Amniotic epithelial cell (primary cell): ENCODE data around the gene PNRC1.
"Not testable (repeated sequence)": the region's sequence is repeated elsewhere in the genome, so short reads cannot be mapped to it uniquely, and the experiment has no call there.

Experiments
- DNase-seq: peaks from one replicate; pipeline ENCODE4 v3.0.0-alpha.2; 2010; ENCODE audit warnings: low read depth

The PNRC1 gene

DNA sequence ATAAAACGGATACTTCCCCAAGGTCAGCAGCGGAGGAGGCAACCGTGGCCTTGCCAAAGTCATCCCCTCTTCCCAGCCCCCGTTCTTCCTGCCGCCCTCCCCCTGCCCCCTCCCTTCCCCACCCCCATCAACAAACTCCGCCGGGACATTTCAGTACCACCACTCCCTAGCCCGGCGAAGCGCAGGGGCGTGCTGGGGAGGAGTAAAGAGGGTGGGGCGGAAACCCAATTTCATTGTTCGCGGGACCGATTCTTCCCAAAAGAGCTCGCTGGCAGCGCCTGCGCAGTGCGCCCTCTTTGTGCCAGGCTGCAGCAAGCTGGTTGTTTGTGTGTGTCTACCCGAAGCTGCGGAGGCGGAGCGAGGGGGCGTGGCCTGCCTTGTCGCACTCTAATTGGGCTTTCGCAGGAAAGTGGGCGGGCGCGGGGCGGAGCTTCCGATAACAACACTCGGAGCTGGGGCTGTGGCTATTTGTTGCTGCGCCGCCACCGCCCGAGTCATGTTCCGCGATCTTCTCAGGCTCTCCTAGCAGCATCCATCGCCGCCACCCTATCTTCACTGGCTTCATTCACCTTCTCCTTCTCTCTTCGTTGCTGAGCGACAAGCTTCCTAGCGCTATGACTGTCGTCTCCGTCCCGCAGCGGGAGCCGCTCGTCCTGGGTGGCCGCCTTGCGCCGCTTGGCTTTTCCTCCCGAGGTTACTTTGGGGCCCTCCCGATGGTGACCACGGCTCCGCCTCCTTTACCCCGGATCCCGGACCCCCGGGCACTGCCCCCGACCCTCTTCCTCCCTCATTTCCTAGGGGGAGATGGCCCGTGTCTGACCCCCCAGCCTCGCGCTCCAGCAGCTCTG lies at the start of gene PNRC1:
TSS of gene PNRC1 (plus strand) at position 471 of the 848 bp plus-strand sequence. CDS start at position 615, 144 bp downstream.
- DNase-seq: peak; percentile 98

DNA sequence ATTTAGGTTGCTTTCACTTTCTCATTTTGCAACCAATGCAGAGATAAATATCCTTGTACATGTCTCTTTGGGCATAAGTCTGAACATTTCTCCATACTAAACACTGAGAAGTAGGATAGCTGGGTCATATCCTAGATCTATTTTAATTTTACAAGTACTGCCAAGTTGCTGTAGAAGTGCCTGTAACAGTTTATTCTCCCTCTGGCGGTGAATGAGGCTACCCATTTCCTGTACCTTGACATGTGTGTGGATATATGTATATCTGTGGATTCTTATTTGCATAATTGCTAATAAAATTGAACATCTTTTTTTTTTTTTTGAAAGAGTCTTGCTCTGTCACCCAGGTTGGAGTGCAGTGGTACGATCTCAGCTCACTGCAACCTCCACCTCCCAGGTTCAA lies 48.0 kb upstream of the PNRC1 start:
- no peak for DNase-seq

DNA sequence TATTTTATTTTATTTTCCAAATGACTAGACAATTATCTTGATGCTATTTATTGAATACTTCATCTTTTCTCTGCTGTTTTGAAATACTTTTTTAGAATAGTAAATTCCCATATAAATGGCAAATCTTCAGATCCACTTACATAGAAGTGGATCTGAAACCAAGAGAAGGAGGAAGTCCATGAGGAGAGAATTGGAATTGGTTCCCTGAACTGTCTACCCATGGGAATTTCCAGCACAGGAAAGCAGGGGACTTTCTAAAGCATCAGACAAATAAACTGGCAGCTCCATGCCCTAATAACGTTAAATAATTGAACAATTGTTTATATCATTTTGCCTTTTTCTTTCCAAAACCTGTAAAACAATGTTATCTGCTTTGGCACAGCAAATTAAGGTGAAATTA lies 47.1 kb upstream of the PNRC1 start:
- DNase-seq: no peak

DNA sequence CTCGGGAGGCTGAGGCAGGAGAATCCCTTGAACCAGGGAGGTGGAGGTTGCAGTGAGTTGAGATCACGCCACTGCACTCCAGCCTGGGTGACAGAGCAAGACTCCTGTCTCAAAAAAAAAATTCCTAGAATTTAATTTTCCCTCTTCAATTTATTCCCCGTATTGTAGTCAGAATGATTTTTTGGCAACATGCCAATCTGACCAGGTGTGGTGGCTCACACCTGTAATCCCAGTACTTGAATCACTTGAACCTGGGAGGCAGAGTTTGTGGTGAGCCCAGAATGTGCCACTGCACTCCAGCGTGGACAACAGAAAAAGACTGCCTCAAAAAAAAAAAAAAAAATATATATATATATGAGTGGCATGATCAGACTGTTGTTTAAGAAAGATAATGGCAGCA lies 46.4 kb upstream of the PNRC1 start:
- not testable (repeated sequence) for DNase-seq

DNA sequence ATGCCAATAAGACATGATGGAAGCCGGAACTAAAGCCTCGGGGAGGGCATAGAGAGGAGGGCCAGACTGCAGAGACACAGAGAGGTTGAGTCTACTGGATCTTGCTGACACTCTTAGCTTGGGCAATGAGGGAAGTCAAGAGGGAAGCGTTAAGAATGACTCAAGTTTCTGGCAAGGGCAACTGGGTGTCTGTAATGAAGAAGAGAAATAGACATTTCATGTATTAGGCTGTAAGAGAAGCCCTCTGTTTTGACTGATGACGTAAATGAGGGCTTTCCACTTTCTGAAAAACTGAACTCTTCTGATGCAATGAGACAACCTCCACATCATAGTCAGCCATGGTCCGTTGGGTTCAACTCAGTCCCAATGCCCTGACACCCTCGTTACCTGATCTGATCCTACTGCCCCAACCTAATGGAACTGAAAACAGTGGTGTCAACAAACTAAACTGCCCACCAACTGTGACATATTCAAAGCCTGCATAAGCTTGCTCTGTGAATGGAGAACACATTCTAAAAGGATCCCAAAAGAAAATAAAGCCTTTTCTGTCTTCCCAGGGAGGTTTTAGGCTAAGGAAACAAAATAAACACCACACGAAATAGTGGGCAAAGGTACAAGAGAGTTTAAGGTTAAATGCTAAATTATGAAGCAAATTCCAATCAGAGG lies 45.8 kb upstream of the PNRC1 start:
- peak; percentile 97 for DNase-seq

DNA sequence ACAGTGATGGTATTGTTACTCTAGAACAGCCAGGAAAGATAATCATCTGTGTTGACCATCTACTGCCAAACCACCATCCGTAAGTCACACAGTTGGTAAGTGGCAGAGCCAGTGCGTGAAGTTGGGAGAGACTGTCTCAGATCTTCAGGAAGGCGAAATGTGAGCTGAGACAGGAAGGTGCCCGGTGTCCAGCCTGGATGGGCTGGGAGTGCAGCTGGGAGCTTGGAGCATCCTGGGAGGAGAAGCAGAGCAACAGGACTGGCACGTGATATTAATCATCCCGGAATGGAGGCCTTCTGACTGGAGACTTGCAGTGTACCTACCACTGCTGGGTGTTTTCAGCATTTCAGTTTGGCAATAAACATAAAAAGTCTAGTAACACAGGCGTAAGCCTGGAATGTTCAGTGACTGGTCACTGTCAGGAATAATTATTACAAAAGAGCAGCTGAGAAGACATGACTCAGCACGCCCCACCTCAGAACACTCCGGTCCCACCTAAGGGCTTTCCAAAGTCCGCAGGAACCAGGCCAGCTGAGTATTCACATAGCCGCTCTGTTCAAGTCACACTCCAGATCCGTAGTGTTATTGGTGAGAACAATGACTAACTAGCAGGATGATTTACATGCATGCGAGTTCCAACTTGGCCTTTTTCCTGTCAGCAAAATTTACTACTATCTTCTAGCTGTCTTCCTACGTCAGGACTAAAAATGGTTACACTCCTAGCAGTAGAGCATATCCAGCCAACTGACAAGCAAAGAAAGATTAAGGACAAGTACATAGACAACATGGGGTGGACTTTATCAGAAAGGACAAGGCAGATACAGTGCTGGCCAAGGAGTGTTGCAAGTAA lies 45.1 kb upstream of the PNRC1 start:
- DNase-seq: peak; percentile 100

DNA sequence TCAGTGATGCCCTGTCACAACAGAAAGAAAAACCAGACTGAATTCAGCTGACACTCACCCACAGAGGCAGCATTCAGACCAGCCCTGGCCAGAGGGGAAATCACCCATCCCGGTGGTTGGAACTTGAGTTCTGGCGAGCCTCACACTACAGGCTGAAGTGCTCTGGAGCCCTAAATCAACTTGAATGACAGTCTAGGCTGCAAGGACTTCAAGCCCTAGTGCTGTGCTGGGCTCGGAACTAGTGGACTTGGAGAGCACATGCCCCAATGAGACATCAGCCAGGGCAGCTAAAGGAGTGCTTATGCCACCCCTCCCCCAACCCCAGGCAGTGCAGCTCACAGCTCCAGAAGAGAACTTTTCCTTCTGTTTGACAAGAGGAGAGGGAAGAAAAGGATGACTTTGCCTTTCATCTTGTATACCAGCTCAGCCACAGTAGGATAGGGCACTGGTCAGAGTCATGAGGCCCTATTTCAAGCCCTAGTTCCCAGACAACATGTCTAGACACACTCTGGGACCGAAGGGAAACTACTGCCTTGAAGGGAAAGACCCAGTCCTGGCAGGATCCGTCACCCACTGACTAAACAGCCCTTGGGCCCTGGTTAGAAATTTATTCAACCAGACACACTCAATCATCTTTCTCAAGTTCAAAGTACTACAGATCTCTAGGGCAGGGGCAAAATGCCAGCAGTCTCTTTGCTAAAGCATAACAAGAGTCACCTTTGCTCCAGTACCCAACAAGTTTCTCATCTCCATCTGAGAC lies 43.2 kb upstream of the PNRC1 start:
- peak; percentile 67 for DNase-seq

DNA sequence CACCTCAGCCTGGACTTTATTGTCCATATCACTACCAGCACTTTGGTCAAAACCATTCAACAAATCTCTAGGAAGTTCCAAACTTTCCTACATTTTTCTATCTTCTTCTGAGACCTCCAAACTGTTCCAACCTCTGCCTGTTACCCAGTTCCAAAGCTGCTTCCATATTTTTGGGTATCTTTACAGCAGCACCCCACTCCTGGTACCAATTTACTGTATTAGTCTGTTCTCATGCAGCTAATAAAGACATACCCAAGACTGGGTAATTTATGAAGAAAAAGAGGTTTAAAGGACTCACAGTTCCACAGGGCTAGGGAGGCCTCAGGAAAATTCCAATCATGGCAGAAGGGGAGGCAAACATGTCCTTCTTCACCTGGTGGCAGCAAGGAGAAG lies 42.7 kb upstream of the PNRC1 start:
- DNase-seq: not testable (repeated sequence)

DNA sequence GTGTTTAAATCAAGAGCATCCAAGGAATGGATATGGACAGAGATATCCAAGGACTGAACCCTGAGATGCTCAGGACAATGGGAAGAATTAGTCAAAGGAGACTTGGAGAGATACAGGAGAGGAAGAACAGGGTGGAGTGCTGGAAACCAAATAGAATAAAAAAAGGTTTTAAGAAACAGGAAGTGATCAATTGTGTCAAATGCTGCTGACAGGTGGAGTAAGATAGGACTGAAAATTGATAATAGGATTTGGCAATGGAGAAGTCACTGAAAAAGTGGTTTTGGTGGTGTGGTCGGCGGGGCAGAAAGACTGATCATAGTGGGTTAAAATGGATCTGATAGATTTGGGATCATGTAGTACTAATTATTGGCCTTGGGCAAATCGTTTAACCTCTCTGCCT lies 37.9 kb upstream of the PNRC1 start:
- DNase-seq: no peak

DNA sequence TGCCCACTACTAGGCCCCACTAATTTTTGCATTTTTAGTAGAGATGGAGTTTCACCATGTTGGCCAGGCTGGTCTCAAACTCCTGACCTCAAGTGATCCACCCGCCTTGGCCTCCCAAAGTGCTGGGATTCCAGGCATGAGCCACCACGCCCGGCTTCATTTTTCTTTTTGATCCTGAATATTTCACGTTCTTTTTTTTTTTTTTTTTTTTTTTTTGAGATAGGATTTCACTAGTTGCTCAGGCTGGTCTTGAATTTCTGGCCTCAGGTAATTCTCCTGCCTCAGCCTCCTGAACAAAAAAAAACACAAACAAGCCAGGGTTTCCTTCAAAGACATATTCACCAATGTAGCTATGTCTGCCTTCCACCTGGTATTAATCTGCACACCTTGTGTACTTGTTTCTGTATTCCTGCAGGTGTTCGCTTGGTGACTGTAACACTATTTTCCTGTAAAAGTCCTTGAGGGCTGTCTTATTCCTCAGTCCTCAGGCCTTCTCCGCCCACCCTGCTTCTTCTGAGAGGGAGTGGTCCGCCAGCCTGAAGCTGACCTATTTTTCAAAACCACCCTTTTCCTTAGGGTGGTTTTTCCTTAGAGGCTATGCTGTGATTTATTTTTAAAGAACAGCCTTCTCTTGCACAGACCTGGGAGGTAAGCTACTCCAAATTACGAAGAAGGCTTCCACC lies 36.1 kb upstream of the PNRC1 start:
- DNase-seq: no peak

DNA sequence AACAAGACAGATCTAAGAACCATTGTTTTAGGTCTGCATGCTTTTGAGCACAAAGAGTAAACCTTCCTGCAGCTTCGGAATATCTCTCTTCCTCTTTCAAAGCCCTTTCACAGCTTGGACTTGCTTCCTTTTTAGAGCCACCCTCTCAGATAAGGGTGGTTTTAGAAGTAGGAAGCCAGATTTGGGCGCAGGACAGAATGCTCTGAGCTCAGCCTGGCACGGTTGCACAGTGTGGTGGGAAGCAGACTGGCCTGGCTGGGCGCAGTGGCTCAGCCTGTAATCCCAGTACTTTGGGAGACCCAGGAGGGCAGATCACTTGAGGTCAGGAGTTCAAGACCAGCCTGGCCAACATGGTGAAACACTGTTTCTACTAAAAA lies 35.6 kb upstream of the PNRC1 start:
- no peak for DNase-seq

DNA sequence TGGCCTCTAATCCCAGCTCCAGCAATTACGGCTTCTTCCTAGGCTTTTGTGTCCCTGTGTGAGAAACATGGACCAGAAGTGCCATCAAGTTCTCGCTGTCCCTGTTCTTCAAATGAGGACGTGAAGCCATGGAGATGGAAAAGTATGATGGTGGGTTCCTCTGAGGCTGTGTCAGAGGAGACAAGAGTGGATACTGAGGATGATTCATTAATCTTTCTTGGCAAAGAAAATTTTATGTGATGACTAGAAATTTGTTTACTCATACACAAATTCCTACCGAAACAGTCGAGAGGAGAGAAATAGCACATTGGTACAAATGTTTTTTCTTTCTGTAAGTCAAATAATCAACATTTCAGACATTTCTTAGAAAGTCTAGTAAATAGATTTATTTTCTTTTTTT lies 35.0 kb upstream of the PNRC1 start:
- peak; percentile 58 for DNase-seq

DNA sequence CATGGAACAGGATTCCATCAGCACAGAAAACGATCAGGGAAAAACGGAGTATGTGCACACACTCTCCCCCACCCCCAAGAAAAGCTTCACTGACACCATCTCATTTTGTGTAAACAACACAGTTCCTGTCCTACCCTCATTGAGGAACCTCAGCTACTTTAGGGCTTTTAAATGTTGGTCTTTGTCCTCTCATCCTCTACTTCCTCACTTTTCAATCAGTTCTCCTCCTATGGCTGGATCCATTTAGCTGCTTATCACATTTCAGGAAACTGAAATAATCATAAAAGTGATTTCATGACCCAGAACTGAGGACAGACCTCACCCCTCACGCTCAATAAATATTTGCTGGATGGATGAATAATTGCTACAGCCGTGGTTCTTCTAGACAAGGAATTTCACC lies 33.1 kb upstream of the PNRC1 start:
- no peak for DNase-seq

DNA sequence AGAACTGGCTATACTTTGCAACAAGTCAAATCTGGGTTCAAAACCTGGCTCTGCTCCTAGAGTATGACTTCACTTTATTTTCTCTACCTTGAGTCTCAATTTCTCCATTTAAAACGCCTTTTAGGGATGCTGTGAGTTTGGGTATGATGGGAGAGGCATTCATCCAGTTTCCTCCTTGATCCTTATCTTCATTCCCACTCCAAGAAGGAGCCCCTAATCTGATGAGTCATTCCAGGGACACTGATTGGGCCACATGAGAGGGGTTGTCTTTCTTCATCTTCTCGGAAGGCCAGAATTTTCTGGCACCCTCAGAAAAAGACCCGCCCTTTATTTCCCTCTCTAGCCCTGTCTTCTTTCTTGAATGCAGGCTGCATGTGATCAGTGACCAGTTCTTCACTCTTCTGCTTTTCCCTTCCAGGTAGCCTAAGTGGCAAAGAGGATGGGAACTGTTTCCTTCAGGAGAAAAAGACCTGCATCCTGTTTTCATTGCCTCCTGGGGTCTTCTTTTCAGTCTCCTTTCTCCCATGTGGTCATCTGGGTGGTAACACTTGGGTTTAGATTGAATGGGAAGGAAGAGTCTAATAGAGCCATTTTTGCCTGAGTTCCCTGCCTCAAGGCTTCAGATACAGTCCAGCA lies 32.1 kb upstream of the PNRC1 start:
- DNase-seq: peak; percentile 29

DNA sequence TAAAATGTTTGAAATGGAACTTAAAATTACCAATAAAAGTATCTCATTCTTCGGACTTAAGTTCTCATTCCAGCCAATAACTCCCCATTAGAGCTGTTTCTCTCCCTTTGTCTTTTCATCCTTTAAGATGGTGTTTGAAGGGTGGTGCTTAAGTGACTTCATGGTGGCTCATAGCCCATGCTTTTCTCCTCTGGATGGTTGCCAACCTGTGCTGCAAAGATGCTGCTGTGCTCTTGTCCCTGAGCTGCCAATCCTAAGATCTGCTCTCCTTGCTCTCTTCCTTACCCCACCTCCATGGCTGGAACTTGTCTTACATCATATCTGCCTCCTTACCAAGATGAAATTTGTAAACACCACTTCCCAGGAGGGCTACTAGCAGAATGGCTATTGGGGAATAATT lies 31.6 kb upstream of the PNRC1 start:
- peak; percentile 37 for DNase-seq

DNA sequence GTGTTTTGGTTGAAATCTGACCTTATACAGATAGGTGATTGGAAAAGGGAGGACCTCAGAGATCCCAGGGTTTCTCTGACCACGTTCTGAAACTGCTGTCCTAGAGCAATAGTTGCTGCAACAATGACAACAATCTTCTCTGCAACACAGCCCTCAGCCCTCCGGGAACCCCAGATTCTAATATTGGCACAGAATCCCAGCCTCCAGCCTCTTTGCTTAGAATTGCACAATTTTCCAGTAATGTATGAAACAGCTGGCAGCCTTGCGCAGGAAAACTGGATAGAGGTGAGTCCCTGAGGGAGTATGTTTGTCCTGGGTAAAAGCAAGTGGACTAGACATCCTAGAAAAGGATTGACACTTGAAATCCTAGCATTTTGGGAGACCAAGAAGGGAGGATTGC lies 30.4 kb upstream of the PNRC1 start:
- peak; percentile 78 for DNase-seq

DNA sequence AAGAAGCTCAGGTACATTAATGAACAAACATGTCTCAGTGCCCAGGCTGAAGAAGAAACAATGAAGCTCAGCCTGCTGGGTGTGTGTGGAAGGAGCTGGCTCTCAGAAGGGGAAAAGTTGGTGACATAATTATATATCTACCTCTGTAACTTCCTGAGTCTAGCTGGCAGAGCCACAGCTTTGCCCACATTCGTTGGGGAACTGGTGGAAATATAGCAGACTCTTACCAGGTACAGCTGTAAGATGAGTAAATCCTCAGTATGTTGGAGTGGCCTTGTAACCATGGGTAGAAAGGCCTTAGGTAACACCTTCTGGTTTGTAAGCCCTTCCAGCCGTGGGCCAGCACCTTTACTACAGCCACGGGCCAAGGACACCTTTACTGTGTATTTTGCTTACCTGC lies 29.9 kb upstream of the PNRC1 start:
- no peak for DNase-seq

DNA sequence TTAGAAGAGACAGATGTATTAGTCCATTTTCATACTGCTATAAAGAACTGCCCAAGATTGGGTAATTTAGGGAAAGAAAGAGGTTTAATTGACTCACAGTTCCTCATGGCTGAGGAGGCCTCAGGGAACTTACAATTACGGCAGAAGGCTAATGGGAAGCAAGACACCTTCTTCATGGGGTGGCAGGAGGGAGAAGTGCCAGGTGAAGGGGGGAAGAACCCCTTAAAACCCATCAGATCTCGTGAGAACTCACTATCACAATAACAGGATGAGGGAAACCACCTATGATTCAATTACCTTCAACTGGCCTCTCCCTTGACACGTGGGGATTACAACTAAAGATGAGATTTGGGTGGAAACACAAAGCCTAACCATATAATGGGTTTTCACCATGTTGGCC lies 28.9 kb upstream of the PNRC1 start:
- DNase-seq: no peak

DNA sequence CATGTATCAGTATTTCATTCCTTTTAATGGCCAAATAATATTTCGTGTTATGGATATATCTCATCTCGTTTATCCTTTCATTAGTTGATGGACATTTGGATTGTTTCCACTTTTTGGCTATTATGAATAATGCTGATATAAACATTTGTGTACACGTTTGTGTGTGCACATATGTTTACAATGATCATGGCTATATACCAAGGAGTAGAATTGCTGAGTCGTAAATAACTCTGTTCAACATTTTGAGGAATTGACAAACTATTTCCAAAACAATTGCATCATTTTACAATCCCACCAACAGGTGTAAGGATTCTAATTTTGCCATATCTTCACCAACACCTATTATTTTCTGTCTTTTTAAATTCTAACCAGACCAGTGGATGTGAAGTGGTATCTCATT lies 26.3 kb upstream of the PNRC1 start:
- DNase-seq: no peak

DNA sequence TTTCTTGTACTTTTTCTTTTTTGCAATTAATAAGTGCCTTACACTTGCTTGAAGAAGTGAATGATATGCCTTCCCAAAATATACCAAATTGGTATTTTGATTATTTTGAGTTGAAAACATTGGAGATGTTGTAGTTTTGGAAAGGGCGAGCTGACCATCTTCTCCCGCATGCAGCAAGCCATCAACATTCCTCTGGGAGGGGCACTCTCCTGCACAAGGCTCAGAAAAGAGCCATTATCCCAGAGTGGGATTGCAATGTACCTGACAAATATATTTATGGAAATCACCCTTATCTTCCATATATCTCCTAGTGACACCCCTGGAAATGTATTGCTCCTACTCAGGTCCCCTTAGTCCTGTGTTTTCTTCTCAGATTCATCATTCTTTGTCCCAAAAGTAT lies 22.8 kb upstream of the PNRC1 start:
- no peak for DNase-seq

DNA sequence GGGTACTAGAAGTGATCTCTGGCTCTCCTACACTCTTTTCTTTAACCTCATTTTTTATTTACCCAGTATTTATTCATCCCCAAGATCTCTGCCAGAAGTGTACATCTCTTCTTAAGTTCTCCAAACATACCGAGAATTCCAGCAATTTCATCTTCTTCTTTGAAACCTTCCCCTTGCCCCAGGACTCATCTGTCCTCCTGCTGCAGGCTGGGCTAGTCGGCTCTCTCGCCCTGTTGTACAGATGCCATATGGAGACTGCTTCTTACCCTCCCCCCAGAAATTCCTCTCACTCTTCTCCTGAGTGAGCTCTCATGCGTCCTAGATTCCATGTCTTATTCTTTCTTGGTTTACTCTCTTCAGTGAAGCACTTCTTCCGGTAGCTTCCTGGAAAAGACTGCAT lies 21.9 kb upstream of the PNRC1 start:
- DNase-seq: no peak
